GM21737 (cell line): ENCODE data around the gene C3orf20.

Experiments
- ATAC-seq: cut with Tn5 transposase; IDR thresholded peaks from one replicate; pipeline ENCODE4 v1.9.1; 2021; ENCODE audit warnings: mild to moderate bottlenecking, moderate library complexity; ENCODE audit not compliant: unreplicated experiment

Gene C3orf20

GRCh38 chr3:14698601-14699244 is 23.8 kb downstream of the C3orf20 start:
- no peak for ATAC-seq

- no peak for ATAC-seq
These were observed 24.7 kb downstream of the C3orf20 start for GRCh38 chr3:14699643-14700042.

GRCh38 chr3:14700891-14701290 is 25.9 kb downstream of the C3orf20 start:
- no peak for ATAC-seq

GRCh38 chr3:14701676-14702075 is 26.7 kb downstream of the C3orf20 start:
- no peak for ATAC-seq

DNA sequence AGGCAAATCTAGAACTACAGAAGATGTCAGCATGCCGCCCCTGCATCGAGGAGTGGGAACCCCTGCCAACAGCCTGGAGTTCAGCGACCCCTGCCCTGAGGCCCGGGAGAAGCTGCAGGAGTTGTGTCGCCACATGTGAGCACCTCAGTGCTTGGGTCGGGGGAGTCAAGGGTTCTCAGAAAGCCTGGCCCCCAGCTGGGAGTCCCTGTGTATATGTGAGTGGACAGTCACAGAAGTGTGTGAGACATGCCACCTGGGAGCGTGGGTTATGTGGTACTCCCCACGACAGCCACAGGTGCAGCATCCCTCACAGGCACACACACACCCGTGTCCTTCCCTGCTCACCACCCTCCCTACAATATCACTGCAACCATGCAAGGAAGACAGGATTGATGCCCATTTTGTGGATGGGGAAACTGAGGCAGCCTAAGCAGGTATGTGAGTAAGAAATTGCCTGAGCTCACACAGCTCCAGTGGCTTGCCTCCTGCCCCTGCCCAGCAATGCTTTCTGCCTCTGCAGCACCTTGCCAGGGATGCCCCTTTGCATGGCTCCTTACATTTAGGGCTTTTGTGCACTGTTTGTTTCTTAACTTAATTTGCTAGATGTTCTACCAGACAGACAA is 28.3 kb downstream of the C3orf20 start:
- no peak for ATAC-seq

- ATAC-seq, result no peak
These were observed 28.9 kb downstream of the C3orf20 start for GRCh38 chr3:14703791-14704190.

DNA sequence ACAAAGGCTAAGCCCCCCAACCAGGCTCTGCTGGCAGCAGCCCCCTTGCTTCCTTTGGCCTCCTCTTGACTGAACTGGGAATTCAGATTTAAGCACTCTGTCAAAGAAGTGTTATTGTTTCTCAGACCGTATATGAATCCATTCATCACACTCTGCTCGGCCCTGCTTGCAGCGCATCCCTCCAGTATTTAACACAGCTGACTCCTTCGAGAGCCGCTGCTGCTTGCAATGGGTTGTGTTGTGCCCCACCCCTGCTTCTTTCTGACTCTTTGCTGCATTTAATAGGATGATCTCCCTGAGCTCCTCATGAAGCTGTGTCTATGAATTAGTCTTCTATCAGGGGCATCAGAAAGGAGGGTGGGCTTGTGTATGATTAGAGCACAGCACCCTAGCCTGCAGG is 31.2 kb downstream of the C3orf20 start:
- ATAC-seq, result no peak

GRCh38 chr3:14716591-14716990 is 41.6 kb downstream of the C3orf20 start:
- no peak for ATAC-seq

DNA sequence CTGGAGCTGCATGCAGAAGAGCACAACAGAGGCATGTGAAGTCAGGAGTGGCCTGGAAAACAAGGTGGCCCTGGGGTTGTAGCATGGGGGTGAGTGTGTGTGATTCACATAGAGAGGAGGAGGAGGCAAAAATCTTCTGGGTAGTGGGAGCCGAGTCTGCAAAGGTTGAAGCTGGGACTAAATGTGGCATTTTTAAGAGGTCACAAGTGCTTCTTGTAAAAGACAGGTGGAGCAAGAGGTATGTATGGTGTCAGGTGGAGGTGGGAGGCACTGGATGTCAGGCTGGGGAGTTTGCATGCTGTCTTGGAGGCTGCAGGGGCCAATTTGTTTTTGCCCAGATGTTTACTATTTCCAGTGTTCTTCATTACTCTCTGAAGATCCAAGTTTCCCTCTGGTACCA is 42.4 kb downstream of the C3orf20 start:
- no peak for ATAC-seq

- no peak for ATAC-seq
These were observed 43.6 kb downstream of the C3orf20 start for GRCh38 chr3:14718539-14718938.

- no peak for ATAC-seq
These were observed 44.1 kb downstream of the C3orf20 start for GRCh38 chr3:14719006-14719405.

- no peak for ATAC-seq
These were observed 46.4 kb downstream of the C3orf20 start for GRCh38 chr3:14721126-14721864.

GRCh38 chr3:14725013-14725412 is 50.1 kb downstream of the C3orf20 start:
- no peak for ATAC-seq

GRCh38 chr3:14725564-14726440 is 50.9 kb downstream of the C3orf20 start:
- ATAC-seq, result no peak

DNA sequence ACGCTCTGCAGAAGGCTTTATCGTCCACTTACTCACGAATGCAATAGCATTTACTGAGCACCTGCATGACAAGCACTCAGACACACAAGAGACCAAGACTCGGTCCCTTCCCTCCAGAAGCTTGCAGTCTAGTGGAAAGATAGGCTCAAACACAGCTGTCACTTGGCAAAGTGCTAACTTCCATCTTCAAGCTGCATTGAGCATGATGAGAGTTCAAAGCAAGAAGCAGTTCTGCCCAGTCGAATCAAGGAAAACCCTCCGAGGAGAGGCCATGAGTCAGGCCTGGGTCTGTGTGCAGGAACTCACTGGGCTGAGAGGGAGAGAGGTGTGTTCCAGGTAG is 51.5 kb downstream of the C3orf20 start:
- ATAC-seq, result no peak

DNA sequence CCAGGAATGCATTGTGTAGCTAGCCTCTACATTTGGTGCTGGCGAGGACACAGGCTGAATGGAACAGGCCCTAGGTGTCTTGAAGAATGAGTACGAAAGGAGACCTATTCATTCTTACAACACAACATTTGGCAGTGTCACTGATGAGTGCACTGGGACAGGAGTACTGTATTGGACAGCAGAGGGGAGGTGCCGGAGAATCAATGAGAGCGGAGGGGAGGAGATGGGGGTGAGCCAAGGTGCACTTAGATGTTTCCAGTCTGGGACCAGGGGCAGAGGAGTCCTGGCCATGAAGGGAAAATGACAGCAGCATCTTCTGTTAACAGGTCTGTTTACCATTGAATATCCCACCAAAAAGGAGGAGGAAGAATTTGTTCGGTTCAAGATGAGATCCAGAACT is 53.2 kb downstream of the C3orf20 start:
- ATAC-seq, result no peak

- ATAC-seq, result no peak
These were observed 55.9 kb downstream of the C3orf20 start for GRCh38 chr3:14730703-14731382.

- ATAC-seq, result no peak
These were observed 66.0 kb downstream of the C3orf20 start for GRCh38 chr3:14740983-14741382.

- ATAC-seq, result no peak
These were observed 66.6 kb downstream of the C3orf20 start for GRCh38 chr3:14741510-14741909.

- no peak for ATAC-seq
These were observed 69.6 kb downstream of the C3orf20 start for GRCh38 chr3:14744556-14744955.

- ATAC-seq, result no peak
These were observed 75.7 kb downstream of the C3orf20 start for GRCh38 chr3:14750650-14751049.
